K562 (cell line): ENCODE measurements around the gene MYMX. TPM values are rescaled to one million over a fixed set of nuclear protein-coding genes. Genes with fewer than 3 reads are reported as not detected.
A peak's percentile ranks its signal among the peaks of the same experiment; 100 is the strongest.

ENCODE experiments used
- AFF1 ChIP-seq, 2 experiments: fragments of 450-650 bp; IDR thresholded peaks; 2 replicates each; pipeline ENCODE4 v1.6.1; 2018; ENCODE audit warnings: mild to moderate bottlenecking in 2 of 2, low read depth in 1 of 2; ENCODE audit not compliant: partially characterized antibody in 2 of 2
- DACH1 ChIP-seq: fragments of 450-650 bp; IDR thresholded peaks from 2 replicates; pipeline ENCODE4 v1.6.1; 2018; ENCODE audit not compliant: partially characterized antibody
- DLX4 ChIP-seq: fragments of 250-450 bp; sonication (Bioruptor Pico); IDR thresholded peaks from 2 replicates; pipeline ENCODE4 v1.6.1; 2021; ENCODE audit warnings: mild to moderate bottlenecking
- EZH2 ChIP-seq: IDR thresholded peaks from 2 replicates; pipeline ENCODE4 v1.6.1; 2012; ENCODE audit warnings: low read depth, mild to moderate bottlenecking, inconsistent platforms, low read length, borderline replicate concordance
- FOXA3 ChIP-seq, 2 experiments: fragments of 450-650 bp in 1 of 2; sonication (generic) in 1 of 2; formaldehyde crosslinking; IDR thresholded peaks in 1 of 2; conservative IDR thresholded peaks in 1 of 2; 2 replicates each; pipeline versions ENCODE4 v1.4.0 to v1.8.0; 2020 to 2022; ENCODE audit warnings: mild to moderate bottlenecking in 2 of 2, missing genetic modification reagents in 1 of 2
- KLF13 ChIP-seq: fragments of 450-650 bp; IDR thresholded peaks from 2 replicates; pipeline ENCODE4 v1.6.1; 2016; ENCODE audit warnings: missing genetic modification characterization, low read depth, mild to moderate bottlenecking, missing compliant biosample characterization, moderate library complexity, borderline replicate concordance
- LARP7 ChIP-seq: fragments of 450-650 bp; IDR thresholded peaks from 2 replicates; pipeline ENCODE4 v1.6.1; 2016
- MNT ChIP-seq, 2 experiments: fragments of 450-650 bp; conservative IDR thresholded peaks; 2 replicates each; pipeline ENCODE4 v1.6.1; 2017; ENCODE audit warnings: mild to moderate bottlenecking in 2 of 2, moderate library complexity in 2 of 2
- NR0B1 ChIP-seq: fragments of 450-650 bp; IDR thresholded peaks from one replicate; pipeline ENCODE4 v1.6.1; 2018; ENCODE audit warnings: mild to moderate bottlenecking, moderate library complexity; ENCODE audit not compliant: partially characterized antibody
- NR2C1 ChIP-seq, 2 experiments: fragments of 450-650 bp; IDR thresholded peaks; 2 replicates each; pipeline ENCODE4 v1.6.1; 2017; ENCODE audit warnings: mild to moderate bottlenecking in 2 of 2, antibody characterized with exemption in 1 of 2, inconsistent platforms in 1 of 2, missing compliant biosample characterization in 1 of 2, missing genetic modification characterization in 1 of 2
- RBM34 ChIP-seq: fragments of 200-400 bp; formaldehyde crosslinking; IDR thresholded peaks from 2 replicates; pipeline ENCODE4 v1.6.1; 2018; ENCODE audit warnings: low read length, borderline replicate concordance; ENCODE audit not compliant: insufficient read depth
- RHOXF2B ChIP-seq: fragments of 250-450 bp; sonication (Bioruptor Pico); conservative IDR thresholded peaks from 2 replicates; pipeline ENCODE4 v1.5.1; 2021
- U2AF2 ChIP-seq: fragments of 200-400 bp; formaldehyde crosslinking; optimal IDR thresholded peaks from 2 replicates; pipeline ENCODE3; 2017; ENCODE audit warnings: low read depth, mild to moderate bottlenecking, low read length
- USF2 ChIP-seq: sonication (generic); formaldehyde crosslinking; IDR thresholded peaks from 2 replicates; pipeline ENCODE4 v1.5.0; 2020; ENCODE audit warnings: missing genetic modification reagents
- ZBTB12 ChIP-seq: fragments of 250-450 bp; sonication (Bioruptor Pico); IDR thresholded peaks from 2 replicates; pipeline ENCODE4 v1.4.0; 2020
- ZNF3 ChIP-seq: fragments of 250-450 bp; sonication (Bioruptor Pico); IDR thresholded peaks from 2 replicates; pipeline ENCODE4 v1.5.0; 2021; ENCODE audit warnings: mild to moderate bottlenecking, moderate library complexity
- ZNF717 ChIP-seq: fragments of 250-450 bp; sonication (Bioruptor Pico); IDR thresholded peaks from 2 replicates; pipeline ENCODE4 v1.5.0; 2021
- polyA plus RNA-seq, 8 experiments: library from polyadenylated mRNA; depleted of rRNA in 4 of 8; stranded (reverse) in 5 of 8; unstranded in 3 of 8; fragments of >200 nt; fragmentation: Nextera tagmentation in 2 of 8; fragmentation: Illumina TruSeq in 1 of 8; extraction: Ambion mirVana in 2 of 8; extraction: Trizol in 1 of 8; gene quantifications; 2 replicates each; pipeline versions ENCODE4 v1.2.1 to v1.2.3, GENCODE V29; 2011 to 2014; ENCODE audit warnings: inconsistent platforms in 1 of 8, missing spikeins in 1 of 8
- total RNA-seq, 7 experiments: library from RNA; depleted of rRNA in 6 of 7; stranded (reverse); fragments of >200 nt in 6 of 7; fragmentation: Illumina TruSeq in 2 of 7; extraction: Trizol in 2 of 7; gene quantifications; 2 replicates each; pipeline versions ENCODE4 v1.2.1 to v1.2.3, GENCODE V29; 2011 to 2021; ENCODE audit warnings: low replicate concordance in 1 of 7

MYMX gene
- total and polyA plus RNA-seq, 9 of the 15 experiments (the other 6 are each of a cell fraction or from before 2014, with no cell fraction given): 0.12 TPM; not detected in 8

GRCh38 chr6:44225579-44226325, 9.0 kb downstream of the MYMX start (continued):
- TF ChIP-seq ZBTB12 (CRISPR knock-in tag) (no peak), RHOXF2B (CRISPR knock-in tag) (no peak), RBM34 (no peak), NR2C1 (IDR thresholded peaks at IDR 0.05) (no peak; the same call in 1 of the 2 replicates), NR2C1 (tag; IDR thresholded peaks at IDR 0.05) (peak; percentile 26; the same call in 1 of the 2 replicates), EZH2 (no peak), ZNF3 (CRISPR knock-in tag) (no peak), LARP7 (no peak), NR0B1 (no peak), DACH1 (no peak), DLX4 (CRISPR knock-in tag) (no peak), U2AF2 (no peak), USF2 (CRISPR knock-in tag) (no peak), ZNF717 (CRISPR knock-in tag) (no peak), KLF13 (0 out of 2 replicates have a peak, but pooled peaks have one; percentile 5), FOXA3 (CRISPR knock-in tag; conservative IDR thresholded peaks at IDR 0.05 in 1 of 2, IDR thresholded peaks at IDR 0.05 in 1 of 2) (no peak), MNT (conservative IDR thresholded peaks at IDR 0.05) (peak in 1 of 2 experiments; percentile 72; a peak in 1 of 4 replicates), AFF1 (IDR thresholded peaks at IDR 0.05; ENCODE audit: low read depth in 1 of 2, partially characterized antibody in 2 of 2) (peak in 1 of 2 experiments; percentile 87)
